Smooth muscle cell (in vitro differentiated cells): ENCODE results near the gene POU1F1. TPM values are rescaled to one million over a fixed set of nuclear protein-coding genes. Genes with fewer than 3 reads are reported as not detected.

Source experiments
- DNase-seq: peaks from one replicate; lab custom pipeline; 2025; ENCODE audit not compliant: unreplicated experiment; lab: John Stamatoyannopoulos, UW
- H2AFZ ChIP-seq: fragments of 200-600 bp; sonication (generic); 2 replicates; pipeline ENCODE4 v1.6.0; 2016; ENCODE audit warnings: antibody characterized with exemption, low read depth, mild to moderate bottlenecking
- H3F3A ChIP-seq: fragments of 200-600 bp; sonication (generic); 2 replicates; pipeline ENCODE4 v1.6.0; 2017; ENCODE audit warnings: antibody characterized with exemption, low read depth
- H3K27ac ChIP-seq: fragments of 200-600 bp; sonication (generic); 2 replicates; pipeline ENCODE4 v1.5.1; 2016; ENCODE audit warnings: low read depth, mild to moderate bottlenecking
- H3K27me3 ChIP-seq: fragments of 200-600 bp; sonication (generic); 2 replicates; pipeline ENCODE4 v1.6.1; 2016; ENCODE audit warnings: low read depth, mild to moderate bottlenecking
- H3K36me3 ChIP-seq: fragments of 200-600 bp; sonication (generic); 2 replicates; pipeline ENCODE4 v1.5.1; 2016; ENCODE audit warnings: low read depth
- H3K4me1 ChIP-seq: fragments of 200-600 bp; sonication (generic); 2 replicates; pipeline ENCODE4 v1.5.1; 2016; ENCODE audit warnings: low read depth
- H3K4me2 ChIP-seq: fragments of 200-600 bp; sonication (generic); 2 replicates; pipeline ENCODE4 v1.6.0; 2016; ENCODE audit warnings: mild to moderate bottlenecking
- H3K4me3 ChIP-seq: fragments of 200-600 bp; sonication (generic); 2 replicates; pipeline ENCODE4 v1.5.1; 2016; ENCODE audit warnings: mild to moderate bottlenecking
- H3K79me2 ChIP-seq: fragments of 200-600 bp; sonication (generic); 2 replicates; pipeline ENCODE4 v1.6.0; 2016; ENCODE audit warnings: low read depth, mild to moderate bottlenecking
- H3K9ac ChIP-seq: fragments of 200-600 bp; sonication (generic); 2 replicates; pipeline ENCODE4 v1.6.0; 2016; ENCODE audit warnings: low read depth
- H3K9me3 ChIP-seq: fragments of 200-600 bp; sonication (generic); replicated peaks from 2 replicates; pipeline ENCODE4 v1.5.1; 2016; ENCODE audit warnings: low read depth
- H4K20me1 ChIP-seq: fragments of 200-600 bp; sonication (generic); 2 replicates; pipeline ENCODE4 v1.6.0; 2016; ENCODE audit warnings: low read depth
- WGBS: methylation state at CpG from one replicate; pipeline ENCODE4 v1.1.7; 2016; ENCODE audit warnings: low lambda C conversion rate; 5-methylcytosine and 5-hydroxymethylcytosine counted together
- polyA plus RNA-seq: library from polyadenylated mRNA; unstranded; fragments of >200 nt; fragmentation: Nextera tagmentation; extraction: Ambion mirVana; gene quantifications from 2 replicates; pipeline ENCODE4 v1.2.1, GENCODE V29; 2016
- total RNA-seq: library from RNA; depleted of rRNA; stranded (reverse); fragments of >200 nt; gene quantifications from 2 replicates; pipeline ENCODE4 v1.2.3, GENCODE V29; 2014
- TF ChIP-seq, protein P1 (sequence below): fragments of 200-600 bp; sonication (generic); IDR thresholded peaks from 2 replicates; pipeline ENCODE4 v1.5.1; 2017; ENCODE audit warnings: borderline replicate concordance, mild to moderate bottlenecking, antibody characterized with exemption; ENCODE audit not compliant: insufficient read depth, poor library complexity, severe bottlenecking

The POU1F1 gene
- total RNA-seq (not detected in 2 replicates), polyA plus RNA-seq (not detected in 2 replicates)

DNA sequence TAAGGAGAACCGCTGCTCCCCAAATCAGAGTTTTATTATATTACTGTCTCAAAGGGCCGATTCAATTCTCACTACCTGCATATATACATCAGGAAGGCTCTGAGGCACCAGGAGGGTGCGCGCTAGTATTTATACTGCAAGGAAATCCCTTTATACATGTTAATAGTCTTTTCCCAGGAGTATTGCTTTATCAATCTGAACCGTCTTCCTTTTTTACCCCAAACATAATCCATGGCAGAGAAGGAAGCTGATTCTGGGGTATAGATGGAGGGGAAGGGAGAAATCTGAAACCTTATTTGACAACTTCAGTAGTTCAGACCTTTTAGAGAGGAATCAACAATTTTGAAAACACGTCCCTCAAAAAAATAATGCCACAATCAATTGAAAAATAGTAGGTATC, at the start of gene POU1F1:
POU1F1 (minus strand) TSS at position 101 of the 400 bp plus-strand sequence. CDS start 122 bp downstream, outside the sequence.
- Histone ChIP-seq H3K36me3 (no peaks in the 10 kb centered on the region), H2AFZ (no peak within 1 kb of the TSS), H3K27me3 (no peaks in the 10 kb centered on the region), H4K20me1 (no peaks in the 10 kb centered on the region), H3K4me2 (no peak within 1 kb of the TSS), H3K9me3 (no peaks in the 10 kb centered on the region), H3K4me1 (no peaks in the 10 kb centered on the region), H3K79me2 (no peaks in the 10 kb centered on the region), H3K27ac (no peak within 1 kb of the TSS), H3F3A (no peaks in the 10 kb centered on the region), H3K4me3 (no peak within 1 kb of the TSS), H3K9ac (no peak within 1 kb of the TSS)
- WGBS = 88% methylated on average over 6 of the region's 6 CpGs
- TF ChIP-seq, protein P1, sequence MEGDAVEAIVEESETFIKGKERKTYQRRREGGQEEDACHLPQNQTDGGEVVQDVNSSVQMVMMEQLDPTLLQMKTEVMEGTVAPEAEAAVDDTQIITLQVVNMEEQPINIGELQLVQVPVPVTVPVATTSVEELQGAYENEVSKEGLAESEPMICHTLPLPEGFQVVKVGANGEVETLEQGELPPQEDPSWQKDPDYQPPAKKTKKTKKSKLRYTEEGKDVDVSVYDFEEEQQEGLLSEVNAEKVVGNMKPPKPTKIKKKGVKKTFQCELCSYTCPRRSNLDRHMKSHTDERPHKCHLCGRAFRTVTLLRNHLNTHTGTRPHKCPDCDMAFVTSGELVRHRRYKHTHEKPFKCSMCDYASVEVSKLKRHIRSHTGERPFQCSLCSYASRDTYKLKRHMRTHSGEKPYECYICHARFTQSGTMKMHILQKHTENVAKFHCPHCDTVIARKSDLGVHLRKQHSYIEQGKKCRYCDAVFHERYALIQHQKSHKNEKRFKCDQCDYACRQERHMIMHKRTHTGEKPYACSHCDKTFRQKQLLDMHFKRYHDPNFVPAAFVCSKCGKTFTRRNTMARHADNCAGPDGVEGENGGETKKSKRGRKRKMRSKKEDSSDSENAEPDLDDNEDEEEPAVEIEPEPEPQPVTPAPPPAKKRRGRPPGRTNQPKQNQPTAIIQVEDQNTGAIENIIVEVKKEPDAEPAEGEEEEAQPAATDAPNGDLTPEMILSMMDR = no peak
- no peak for DNase-seq

GRCh38 chr3:87324609-87325008, 48.2 kb upstream of the POU1F1 start:
- no peak overlapping the region for H2AFZ ChIP-seq
- no peaks in the 10 kb centered on the region for H3K9me3 ChIP-seq
- H3K36me3 ChIP-seq = no peaks in the 10 kb centered on the region
- no peaks in the 10 kb centered on the region for H3K79me2 ChIP-seq
- H4K20me1 ChIP-seq = no peaks in the 10 kb centered on the region
- H3K4me1 ChIP-seq = no peaks in the 10 kb centered on the region
- H3F3A ChIP-seq = no peaks in the 10 kb centered on the region
- H3K4me2 ChIP-seq = no peak overlapping the region
- WGBS = 85% methylated on average over 1 of the region's 1 CpG
- H3K4me3 ChIP-seq = no peak overlapping the region
- TF ChIP-seq, protein P1 = no peak
- DNase-seq = no peak
- H3K27ac ChIP-seq = no peak overlapping the region
- H3K27me3 ChIP-seq = no peaks in the 10 kb centered on the region
- no peak overlapping the region for H3K9ac ChIP-seq

DNA sequence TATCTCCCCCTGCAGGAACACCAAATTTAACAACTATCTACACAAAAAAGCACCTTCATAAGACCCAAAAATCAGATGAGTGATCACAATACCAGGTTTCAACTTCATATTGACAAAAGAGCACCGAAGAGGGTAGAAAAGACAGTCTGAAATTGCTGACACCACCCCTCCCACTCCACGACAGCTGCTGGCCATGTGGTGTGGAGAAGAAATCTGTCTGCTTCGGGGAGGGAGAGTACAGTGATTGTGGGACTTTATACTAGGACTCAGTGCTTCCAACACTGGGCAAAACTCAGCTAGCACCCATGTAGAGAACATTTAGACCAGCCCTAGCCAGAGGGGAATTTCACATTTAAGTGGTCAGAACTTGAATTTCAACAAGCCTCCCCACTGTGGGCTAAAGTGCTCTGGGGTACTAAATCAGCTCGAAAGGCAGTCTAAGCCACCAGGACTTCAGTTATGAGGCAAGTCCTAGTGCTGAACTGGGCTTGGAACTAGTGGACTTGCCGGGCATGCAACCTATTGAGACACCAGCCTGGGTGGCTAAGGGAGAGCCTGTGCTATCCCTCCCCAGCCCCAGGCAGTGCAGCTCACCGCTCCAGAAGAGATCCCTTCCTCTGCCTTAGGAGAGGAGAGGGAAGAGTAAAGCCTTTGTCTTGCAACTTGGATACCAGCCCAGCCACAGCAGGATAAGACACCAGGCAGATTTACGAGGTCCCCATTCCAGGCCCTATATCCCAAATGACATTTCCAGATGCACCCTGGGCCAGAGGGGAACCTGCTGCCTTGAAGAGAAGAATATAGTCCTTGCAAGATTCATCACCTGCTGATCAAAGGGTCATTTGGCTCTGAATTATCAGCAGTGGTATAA, 44.6 kb upstream of the POU1F1 start:
- H2AFZ ChIP-seq = no peak overlapping the region
- WGBS = 85% methylated on average over 7 of the region's 7 CpGs
- H4K20me1 ChIP-seq = no peaks in the 10 kb centered on the region
- no peaks in the 10 kb centered on the region for H3K4me1 ChIP-seq
- no peak overlapping the region for H3K9ac ChIP-seq
- no peaks in the 10 kb centered on the region for H3K79me2 ChIP-seq
- no peaks in the 10 kb centered on the region for H3K27me3 ChIP-seq
- no peak overlapping the region for H3K4me2 ChIP-seq
- no peaks in the 10 kb centered on the region for H3K36me3 ChIP-seq
- no peaks in the 10 kb centered on the region for H3K9me3 ChIP-seq
- TF ChIP-seq, protein P1 = no peak
- no peak for DNase-seq
- no peak overlapping the region for H3K27ac ChIP-seq
- H3F3A ChIP-seq = no peaks in the 10 kb centered on the region
- no peak overlapping the region for H3K4me3 ChIP-seq
